Hematopoietic multipotent progenitor cell treated with erythropoietin and hydrocortisone succinate and interleukin-3 and kit ligand, for 17 days (in vitro differentiated cells): ENCODE measurements around the gene SMG9.

Experiments used
- DNase-seq: peaks from one replicate; pipeline ENCODE4 v3.0.0-alpha.2; 2015; ENCODE audit warnings: low spot score

Gene SMG9

DNA sequence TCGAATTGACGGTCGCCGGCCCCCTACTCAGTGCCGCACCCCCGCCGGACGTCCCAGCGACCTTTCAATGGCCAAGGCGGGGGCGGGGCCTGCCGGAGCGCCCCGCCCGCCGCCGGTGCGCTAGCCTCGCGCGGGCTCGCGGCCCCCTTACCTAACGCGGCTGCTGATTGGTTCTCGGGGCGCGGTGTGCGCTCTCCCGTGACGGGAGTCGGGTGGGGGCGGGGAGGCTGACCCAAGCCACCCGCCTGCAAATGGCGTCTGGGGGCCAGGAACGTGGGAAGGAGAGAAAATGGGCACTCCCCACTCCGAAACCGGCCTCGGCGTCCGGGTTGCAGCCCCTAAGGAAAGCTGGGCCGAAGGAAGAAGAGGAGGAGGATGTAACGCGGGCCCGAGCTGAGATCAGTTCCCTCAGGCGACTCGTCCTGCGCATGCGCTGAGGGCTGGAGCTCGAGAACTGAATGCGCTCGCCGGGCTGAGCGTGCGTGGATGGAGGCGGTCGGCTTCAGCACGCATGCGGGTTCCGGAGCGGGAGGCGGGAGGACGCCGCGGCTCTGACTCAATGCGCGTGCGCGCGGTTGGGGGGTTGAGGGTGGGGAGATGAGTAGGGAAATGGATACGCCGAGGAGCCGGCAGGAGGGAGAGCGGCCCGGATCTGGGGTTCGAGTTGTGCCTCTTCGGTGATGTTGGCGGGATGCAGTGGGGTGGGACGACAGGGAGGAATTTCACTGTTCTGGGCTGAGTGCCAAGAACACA is at the start of gene SMG9:
Gene SMG9 (minus strand): TSS at position 460 of the 753 bp plus-strand sequence. CDS start 4,221 bp downstream, outside the sequence.
- DNase-seq, result peak; percentile 98

- DNase-seq, result no peak
Observed at GRCh38 chr19:43804432-43804831, 49.7 kb upstream of the SMG9 start.

- DNase-seq, result no peak
Observed at GRCh38 chr19:43802216-43802951, 47.6 kb upstream of the SMG9 start, which contains the start of gene LYPD5. Gene LYPD5, minus strand, starts transcription at chr19:43802447. Its CDS starts 67 bp downstream, at chr19:43802380.

DNA sequence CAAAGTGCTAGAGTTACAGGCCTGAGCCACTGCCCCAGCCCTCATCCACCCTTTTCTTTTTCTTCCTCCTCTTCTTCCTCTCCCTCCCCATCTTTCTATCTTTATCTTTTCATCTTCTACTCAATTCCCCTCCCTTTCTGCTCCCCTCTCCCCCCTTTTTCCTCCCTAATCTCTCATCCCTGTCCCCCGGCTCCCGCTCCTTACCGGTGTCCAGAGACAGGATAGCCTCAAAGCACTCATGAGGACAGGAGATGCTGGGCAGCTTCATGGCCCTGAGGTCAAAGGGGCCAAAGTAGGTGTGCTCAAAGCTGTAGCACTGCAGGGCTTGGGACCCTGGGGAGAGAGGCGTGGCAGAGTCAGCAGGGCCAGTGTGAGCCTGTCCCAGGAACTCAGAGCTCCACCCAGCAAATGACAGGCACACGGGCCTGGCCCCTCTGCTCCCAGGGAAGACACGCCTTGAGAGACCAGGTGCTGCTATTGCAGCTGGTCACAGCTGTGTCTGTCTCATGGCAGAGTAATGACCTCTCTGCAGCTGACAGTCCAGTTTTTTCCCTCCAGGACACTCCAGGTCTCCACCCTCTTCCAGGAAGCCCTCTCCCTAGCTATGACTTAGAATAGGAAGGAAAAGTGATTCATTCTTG is 44.9 kb upstream of the SMG9 start:
- no peak for DNase-seq

- DNase-seq, result no peak
Observed at GRCh38 chr19:43798546-43799409, 44.0 kb upstream of the SMG9 start.

DNA sequence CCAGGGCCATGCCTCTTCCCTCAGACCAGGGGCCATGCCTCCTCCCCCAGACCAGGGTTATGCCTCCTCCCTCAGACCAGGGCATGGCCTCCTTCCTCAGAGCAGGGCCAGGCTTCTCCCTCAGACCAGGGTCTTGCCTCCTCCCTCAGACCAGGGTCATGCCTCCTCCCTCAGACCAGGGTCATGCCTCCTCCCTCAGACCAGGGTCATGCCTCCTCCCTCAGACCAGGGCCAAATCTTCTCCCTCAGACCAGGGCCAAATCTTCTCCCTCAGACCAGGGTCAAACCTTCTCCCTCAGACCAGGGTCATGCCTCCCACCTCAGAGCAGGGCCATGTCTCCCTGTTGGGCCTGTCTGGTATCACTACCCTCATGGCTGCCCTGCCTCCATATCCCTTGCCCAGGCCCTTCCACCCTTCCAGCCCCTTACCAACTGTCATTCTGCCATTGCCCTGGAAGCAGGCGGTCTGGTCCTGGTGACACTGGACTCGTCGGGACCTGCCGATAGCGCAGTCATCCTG is 43.3 kb upstream of the SMG9 start:
- DNase-seq, result no peak

- no peak for DNase-seq
Observed at GRCh38 chr19:43797556-43797955, 42.8 kb upstream of the SMG9 start.

- DNase-seq, result no peak
Observed at GRCh38 chr19:43797118-43797517, 42.4 kb upstream of the SMG9 start.

- DNase-seq, result no peak
Observed at GRCh38 chr19:43790587-43790986, 35.8 kb upstream of the SMG9 start.

- no peak for DNase-seq
Observed at GRCh38 chr19:43789029-43789428, 34.3 kb upstream of the SMG9 start.

- DNase-seq, result no peak
Observed at GRCh38 chr19:43786665-43787064, 31.9 kb upstream of the SMG9 start.

DNA sequence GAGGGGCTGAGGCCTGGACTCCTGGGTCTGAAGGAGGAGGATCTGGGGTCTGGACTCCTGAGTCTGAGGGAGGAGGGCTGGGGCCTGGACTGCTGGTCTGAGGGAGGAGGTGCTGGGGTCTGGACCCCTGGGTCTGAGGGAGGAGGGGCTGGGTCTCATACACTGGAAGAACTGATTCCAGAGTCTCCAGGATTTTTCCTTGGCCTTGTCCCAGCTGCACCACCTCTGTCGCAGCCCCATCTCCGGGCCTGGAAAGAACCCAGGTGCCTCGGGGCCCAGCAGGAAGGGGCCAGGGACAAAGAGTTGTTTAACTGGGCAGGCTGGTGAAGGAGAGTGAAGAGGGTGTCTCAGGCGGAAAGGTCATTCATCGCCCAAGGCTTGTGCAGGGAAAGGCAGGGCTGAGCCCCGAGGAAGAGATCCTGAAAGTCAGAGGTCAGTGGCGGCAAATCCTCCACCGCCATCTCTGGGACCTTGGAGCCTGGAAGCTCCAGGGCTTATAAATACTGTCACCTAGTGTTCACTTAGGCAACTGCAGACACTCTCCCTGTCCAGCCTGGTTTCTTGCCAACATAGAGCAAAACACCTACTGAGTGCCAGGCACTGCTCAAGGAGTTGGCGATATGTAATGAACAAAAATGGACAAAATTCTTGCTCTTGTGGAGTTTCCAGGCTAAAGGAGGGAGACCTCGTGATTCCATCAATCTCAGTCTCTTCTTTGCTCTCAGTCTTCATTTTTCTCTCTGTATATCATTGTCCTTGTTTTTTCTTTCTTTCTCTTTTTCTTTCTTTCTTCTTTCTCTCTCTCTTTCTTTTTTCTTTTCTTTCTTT is 30.4 kb upstream of the SMG9 start:
- DNase-seq, result peak; percentile 92

GRCh38 chr19:43784241-43784980 is 29.6 kb upstream of the SMG9 start:
- DNase-seq, result peak; percentile 79

GRCh38 chr19:43783636-43784035 is 28.9 kb upstream of the SMG9 start:
- DNase-seq, result no peak

DNA sequence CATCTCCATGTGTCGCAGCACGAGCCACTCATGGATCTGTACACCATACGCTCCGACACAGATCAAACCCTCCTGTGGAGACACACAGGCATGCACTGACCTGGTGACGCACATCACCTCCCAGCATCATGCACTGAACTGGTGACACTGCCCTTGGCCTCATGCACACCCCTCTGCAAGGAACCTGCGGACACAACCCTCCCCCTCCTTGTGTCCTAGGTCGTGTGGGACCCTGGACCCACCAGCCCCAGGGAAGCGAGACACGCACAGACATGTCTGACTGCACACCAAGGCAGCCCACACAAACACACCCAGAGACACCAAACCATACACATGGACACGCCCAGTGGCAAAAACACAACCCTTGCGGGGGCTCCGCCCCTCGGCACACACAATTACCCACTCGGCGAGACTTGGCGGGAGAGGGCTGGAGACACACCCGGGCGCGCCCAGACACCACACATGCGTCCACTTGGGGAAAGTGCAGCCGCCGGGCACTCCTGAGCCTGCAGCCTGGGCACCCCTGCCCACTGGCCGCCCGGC is 28.0 kb upstream of the SMG9 start:
- DNase-seq, result peak; percentile 80

- DNase-seq, result no peak
Observed at GRCh38 chr19:43782311-43782660, 27.5 kb upstream of the SMG9 start.

GRCh38 chr19:43781630-43782310 is 27.0 kb upstream of the SMG9 start:
- no peak for DNase-seq

- peak; percentile 78 for DNase-seq
Observed at GRCh38 chr19:43780706-43781525, 26.2 kb upstream of the SMG9 start, which contains the start of gene KCNN4. Gene KCNN4, minus strand, starts transcription at chr19:43780973. Its CDS starts 112 bp downstream, at chr19:43780861.
